ENCODE measurements around the gene KIRREL2.

- no peak for TF ChIP-seq NR2F2 (IDR thresholded peaks at IDR 0.05)
- no peak for TF ChIP-seq CTCF (IDR thresholded peaks at IDR 0.05; ENCODE audit: low read depth, low read length, missing input control)
- no peak for TF ChIP-seq REST (IDR thresholded peaks at IDR 0.05)
- no peak for TF ChIP-seq SP1 (IDR thresholded peaks at IDR 0.05)
- no peak for TF ChIP-seq FOXA1 (IDR thresholded peaks at IDR 0.05)
- TF ChIP-seq GABPA (IDR thresholded peaks at IDR 0.05 in 1 of 2, conservative IDR thresholded peaks at IDR 0.05 in 1 of 2): no peak
These were observed 51.3 kb downstream of the KIRREL2 start, which contains the start of gene TYROBP for GRCh38 chr19:35908010-35908441.

Measured in liver (tissue), 3 donors.